Spleen (tissue), 11 donors: ENCODE measurements around the gene RNASEH2B. TPM values are rescaled to one million over a fixed set of nuclear protein-coding genes. Genes with fewer than 3 reads are reported as not detected.

Source experiments
- DNase-seq: peaks from one replicate; pipeline ENCODE4 v3.0.0-alpha.2; 2020
- H3K27ac ChIP-seq, 8 donors: fragments of 200-600 bp; sonication (generic) in 7 of 8; 1 replicate in 4 of 8; 2 replicates in 4 of 8; pipeline versions ENCODE4 v1.5.0 to v1.8.0; 2016 to 2021; ENCODE audit warnings: inconsistent platforms in 4 of 8, mild to moderate bottlenecking in 4 of 8, moderate library complexity in 1 of 8
- H3K27me3 ChIP-seq, 7 donors: fragments of 200-600 bp; sonication (generic) in 6 of 7; replicated peaks in 1 of 7; 1 replicate in 4 of 7; 2 replicates in 3 of 7; pipeline versions ENCODE4 v1.5.0 to v1.8.0; 2016 to 2021; ENCODE audit warnings: inconsistent platforms in 3 of 7, mild to moderate bottlenecking in 1 of 7
- H3K36me3 ChIP-seq, 6 donors: fragments of 200-600 bp; sonication (generic) in 5 of 6; 1 replicate in 4 of 6; 2 replicates in 2 of 6; pipeline versions ENCODE4 v1.5.0 to v1.8.0; 2016 to 2021; ENCODE audit warnings: inconsistent platforms in 2 of 6
- H3K4me1 ChIP-seq, 6 donors: fragments of 200-600 bp; sonication (generic) in 5 of 6; 1 replicate in 3 of 6; 2 replicates in 3 of 6; pipeline versions ENCODE4 v1.5.0 to v1.8.0; 2016 to 2021; ENCODE audit warnings: inconsistent platforms in 3 of 6
- H3K4me3 ChIP-seq, 8 donors: fragments of 200-600 bp; sonication (generic) in 7 of 8; 1 replicate in 4 of 8; 2 replicates in 4 of 8; pipeline versions ENCODE4 v1.5.0 to v1.8.0; 2016 to 2021; ENCODE audit warnings: inconsistent platforms in 4 of 8, mild to moderate bottlenecking in 4 of 8, moderate library complexity in 2 of 8
- H3K9me3 ChIP-seq, 8 donors: fragments of 200-600 bp; sonication (generic) in 7 of 8; 1 replicate in 4 of 8; 2 replicates in 4 of 8; pipeline versions ENCODE4 v1.5.0 to v1.8.0; 2016 to 2021; ENCODE audit warnings: inconsistent platforms in 4 of 8
- CTCF ChIP-seq, 11 experiments: fragments of 200-600 bp in 7 of 11; fragments of 450-650 bp in 4 of 11; sonication (generic) in 4 of 11; IDR thresholded peaks in 8 of 11; conservative IDR thresholded peaks in 3 of 11; 1 replicate in 7 of 11; 2 replicates in 4 of 11; pipeline versions ENCODE4 v1.4.0 to v1.8.0; 2016 to 2021; ENCODE audit warnings: antibody characterized with exemption in 11 of 11, inconsistent platforms in 4 of 11, mild to moderate bottlenecking in 1 of 11
- POLR2A ChIP-seq, 3 donors: fragments of 450-650 bp; IDR thresholded peaks; one replicate each; pipeline ENCODE4 v1.5.1; 2017; ENCODE audit warnings: antibody characterized with exemption in 3 of 3, mild to moderate bottlenecking in 1 of 3
- POLR2AphosphoS5 ChIP-seq, 3 donors: sonication (generic); formaldehyde crosslinking; IDR thresholded peaks; one replicate each; pipeline ENCODE4 v1.5.1; 2017; ENCODE audit warnings: antibody characterized with exemption in 3 of 3
- WGBS, 5 donors: extraction: QIAGEN DNeasy Blood & Tissue Kit in 3 of 5; methylation state at CpG; one replicate each; pipeline versions ENCODE4 v1.1.5 to v1.1.7; 2013 to 2018; 5-methylcytosine and 5-hydroxymethylcytosine counted together
- intact Hi-C: fragments of 100-400 bp; cut with DNase I; formaldehyde crosslinking; loops from one replicate; pipeline ENCODE4 v1.15.0; 2023; ENCODE audit warnings: low total_unique reads
- polyA plus RNA-seq, 3 donors: library from polyadenylated mRNA; stranded (reverse); fragments of 200-250 nt; gene quantifications; one replicate each; pipeline ENCODE4 v1.2.1, GENCODE V29; 2013
- total RNA-seq, 7 donors: library from RNA; depleted of rRNA in 3 of 7; stranded (reverse); fragments of >200 nt in 3 of 7; fragmentation: NEBNext Ultra II Directional in 4 of 7; extraction: Animal tissue kit (Norgen Biotek cat#: 25700) in 4 of 7; gene quantifications; one replicate each; pipeline versions ENCODE4 v1.1.0 to v1.2.1, GENCODE V29; 2016 to 2021
- donor health status: healthy with polysubstance abuse.
- donor health status: DM: no; HTN: no; CAD: no; lungs with moderate emphysema.
- donor health status: DM: no; HTN: no; CAD: no.
- donor health status: Bipolar disorder and iron deficiency.
- donor health status: healthy.
- donor health status: DM: no; HTN: no; CAD: no.
- donor health status: DM: yes; HTN: yes; CAD: no.

The RNASEH2B gene
- total and polyA plus RNA-seq, 10 donors: 57.2 to 129 (median 73.7) TPM

DNA sequence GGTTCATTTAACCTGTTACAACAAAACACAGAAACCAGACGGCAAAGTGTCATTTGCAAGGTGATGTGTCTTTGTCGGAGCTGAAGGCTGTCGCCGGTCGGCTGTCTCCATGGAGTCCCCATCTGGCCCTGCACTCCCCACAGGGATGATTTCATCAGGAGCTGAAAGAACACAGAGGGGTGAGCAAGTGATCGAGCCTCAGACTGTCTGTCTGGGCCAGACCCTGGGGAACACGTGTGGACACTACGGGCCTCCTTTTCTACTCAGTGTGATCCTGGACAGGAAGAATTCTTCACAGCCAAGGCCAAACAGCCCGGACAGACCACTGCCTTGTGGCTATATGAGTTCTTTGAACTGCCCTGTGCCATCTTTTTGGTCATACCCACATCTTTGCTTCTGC lies 85.1 kb downstream of the RNASEH2B start:
- intact Hi-C loops: no loop called here

DNA sequence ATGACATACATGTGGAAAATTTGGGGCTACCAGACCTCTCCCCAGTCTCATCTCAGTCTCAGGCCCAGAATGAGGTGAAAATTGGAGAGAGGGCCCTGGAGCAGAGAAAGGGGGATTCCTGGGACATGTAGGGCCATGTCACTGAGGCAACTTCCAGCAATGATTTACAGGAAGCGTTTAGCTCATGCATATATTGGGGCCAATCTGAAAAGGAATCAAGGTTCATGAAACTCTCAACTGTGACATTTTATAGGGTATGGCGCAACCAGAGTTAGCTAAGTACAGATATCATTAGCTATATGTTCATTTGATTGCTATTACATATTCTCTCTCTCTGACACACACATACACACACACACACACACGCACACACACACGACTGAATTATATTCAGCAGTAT lies 86.3 kb downstream of the RNASEH2B start:
- H3K4me1 ChIP-seq: peaks cover 7 to 21% (median 13%) of the 10 kb centered on the region in 6 donors
- DNase-seq: no peak
- intact Hi-C loops: no loop called here
- no peak overlapping the region for H3K27ac ChIP-seq
- TF ChIP-seq POLR2A (IDR thresholded peaks at IDR 0.05) (no peak), POLR2AphosphoS5 (IDR thresholded peaks at IDR 0.05) (no peak), CTCF (IDR thresholded peaks at IDR 0.05 in 8 of 11, conservative IDR thresholded peaks at IDR 0.05 in 3 of 11) (no peak)
- no peaks in the 10 kb centered on the region for H3K36me3 ChIP-seq
- no peaks in the 10 kb centered on the region for H3K9me3 ChIP-seq
- no peak overlapping the region for H3K4me3 ChIP-seq
- WGBS, 5 donors: 87 to 94% (median 92%) methylated on average over 4 of the region's 4 CpGs
- H3K27me3 ChIP-seq: no peaks in the 10 kb centered on the region

More for the DNA sequence above, 85.1 kb downstream of the RNASEH2B start:
- H3K36me3 ChIP-seq: no peaks in the 10 kb centered on the region
- no peak for DNase-seq
- 82 to 90% (median 85%) methylated on average over 8 to 9 of the region's 9 CpGs for whole genome bisulfite sequencing, 5 donors
- H3K4me1 ChIP-seq: peaks cover 7 to 24% (median 14%) of the 10 kb centered on the region in 6 donors
- no peaks in the 10 kb centered on the region for H3K27me3 ChIP-seq
- H3K9me3 ChIP-seq: no peaks in the 10 kb centered on the region
- TF ChIP-seq CTCF (IDR thresholded peaks at IDR 0.05 in 8 of 11, conservative IDR thresholded peaks at IDR 0.05 in 3 of 11) (no peak), POLR2A (IDR thresholded peaks at IDR 0.05) (no peak), POLR2AphosphoS5 (IDR thresholded peaks at IDR 0.05) (no peak)
- H3K4me3 ChIP-seq: no peak overlapping the region
- H3K27ac ChIP-seq: no peak overlapping the region

GRCh38 chr13:50998326-50998725 lies 88.7 kb downstream of the RNASEH2B start:
- Histone ChIP-seq H3K4me1 (no peaks in the 10 kb centered on the region), H3K4me3 (no peak overlapping the region), H3K27me3 (no peaks in the 10 kb centered on the region), H3K9me3 (no peaks in the 10 kb centered on the region), H3K36me3 (no peaks in the 10 kb centered on the region), H3K27ac (no peak overlapping the region)
- TF ChIP-seq POLR2A (IDR thresholded peaks at IDR 0.05) (no peak), POLR2AphosphoS5 (IDR thresholded peaks at IDR 0.05) (no peak), CTCF (IDR thresholded peaks at IDR 0.05 in 8 of 11, conservative IDR thresholded peaks at IDR 0.05 in 3 of 11) (no peak)
- intact Hi-C loops: no loop called here
- no peak for DNase-seq
- 84 to 98% (median 92%) methylated on average over 3 of the region's 3 CpGs for WGBS, 5 donors

GRCh38 chr13:50999641-51000040 lies 90.0 kb downstream of the RNASEH2B start:
- intact Hi-C loops: no loop called here
- Histone ChIP-seq H3K27me3 (peaks cover 0 to 3% (median 0%) of the 10 kb centered on the region in 7 donors), H3K4me3 (no peak overlapping the region), H3K4me1 (no peaks in the 10 kb centered on the region), H3K36me3 (no peaks in the 10 kb centered on the region), H3K27ac (no peak overlapping the region), H3K9me3 (no peaks in the 10 kb centered on the region)
- TF ChIP-seq POLR2A (IDR thresholded peaks at IDR 0.05) (no peak), POLR2AphosphoS5 (IDR thresholded peaks at IDR 0.05) (no peak), CTCF (IDR thresholded peaks at IDR 0.05 in 8 of 11, conservative IDR thresholded peaks at IDR 0.05 in 3 of 11) (no peak)
- 88 to 96% (median 91%) methylated on average over 7 of the region's 7 CpGs for WGBS, 5 donors
- DNase-seq: no peak
